Upper lobe of right lung (tissue), 1 donor: ENCODE results near the gene TRMU. TPM values are rescaled to one million over a fixed set of nuclear protein-coding genes. Genes with fewer than 3 reads are reported as not detected.

Experiments
- ATAC-seq: fragments of 200-7000 bp; cut with Tn5 transposase; one replicate; pipeline ENCODE4 v1.9.1; 2020; ENCODE audit warnings: mild to moderate bottlenecking, moderate library complexity
- DNase-seq: peaks from one replicate; pipeline ENCODE4 v3.0.0-alpha.2; 2020
- H3K27ac ChIP-seq: fragments of 200-600 bp; one replicate; pipeline ENCODE4 v1.8.0; 2022
- H3K27me3 ChIP-seq: fragments of 200-600 bp; one replicate; pipeline ENCODE4 v1.8.0; 2022; ENCODE audit warnings: mild to moderate bottlenecking
- H3K36me3 ChIP-seq: fragments of 200-600 bp; one replicate; pipeline ENCODE4 v1.8.0; 2022
- H3K4me1 ChIP-seq: fragments of 200-600 bp; one replicate; pipeline ENCODE4 v1.8.0; 2022
- H3K4me3 ChIP-seq: fragments of 200-600 bp; one replicate; pipeline ENCODE4 v1.8.0; 2022; ENCODE audit warnings: mild to moderate bottlenecking
- H3K9me3 ChIP-seq: fragments of 200-600 bp; one replicate; pipeline ENCODE4 v1.8.0; 2022
- CTCF ChIP-seq: fragments of 200-600 bp; IDR thresholded peaks from one replicate; pipeline ENCODE4 v1.8.0; 2022; ENCODE audit warnings: antibody characterized with exemption
- intact Hi-C: fragments of 100-400 bp; cut with DNase I; formaldehyde crosslinking; loops from one replicate; pipeline ENCODE4 v1.11.0; 2022
- total RNA-seq: library from RNA; stranded (reverse); fragmentation: NEBNext Ultra II Directional; extraction: Animal tissue kit (Norgen Biotek cat#: 25700); gene quantifications from one replicate; pipeline ENCODE4 v1.2.1, GENCODE V29; 2021
- donor health status: DM: no; HTN: yes; CAD: no; lungs with severe emphysema.

Gene TRMU
- total RNA-seq, 1 donor from 2014 or later, result 34.9 TPM

GRCh38 chr22:46366801-46367706 is 31.5 kb downstream of the TRMU start:
- intact Hi-C loops, result loop anchor here (5.0 kb wide), 1 partner anchor 175 kb away; no protein-coding TSS in a partner anchor
- no peak for DNase-seq
- Histone ChIP-seq H3K9me3 (no peaks in the 10 kb centered on the region), H3K36me3 (peaks cover 15% of the 10 kb centered on the region), H3K27ac (no peak overlapping the region), H3K4me1 (no peaks in the 10 kb centered on the region), H3K4me3 (no peak overlapping the region), H3K27me3 (no peaks in the 10 kb centered on the region)
- TF ChIP-seq CTCF, result no peak
- ATAC-seq, result no peak

GRCh38 chr22:46367707-46368191 is 32.2 kb downstream of the TRMU start:
- no peaks in the 10 kb centered on the region for H3K4me1 ChIP-seq
- no peak overlapping the region for H3K4me3 ChIP-seq
- no peaks in the 10 kb centered on the region for H3K27me3 ChIP-seq
- TF ChIP-seq CTCF, result peak; percentile 84
- intact Hi-C loops, result loop anchor here (5.0 kb wide), 1 partner anchor 175 kb away; no protein-coding TSS in a partner anchor
- peak; percentile 82 for ATAC-seq
- H3K9me3 ChIP-seq, result no peaks in the 10 kb centered on the region
- H3K36me3 ChIP-seq, result peaks cover 15% of the 10 kb centered on the region
- DNase-seq, result peak; percentile 89
- no peak overlapping the region for H3K27ac ChIP-seq

GRCh38 chr22:46368422-46368821 is 32.9 kb downstream of the TRMU start:
- no peaks in the 10 kb centered on the region for H3K27me3 ChIP-seq
- intact Hi-C loops, result loop anchor here (5.0 kb wide), 1 partner anchor 174 kb away; no protein-coding TSS in a partner anchor
- ATAC-seq (no peak), DNase-seq (no peak)
- H3K4me1 ChIP-seq, result no peaks in the 10 kb centered on the region
- no peak overlapping the region for H3K4me3 ChIP-seq
- peaks cover 15% of the 10 kb centered on the region for H3K36me3 ChIP-seq
- no peak for TF ChIP-seq CTCF
- H3K9me3 ChIP-seq, result no peaks in the 10 kb centered on the region
- no peak overlapping the region for H3K27ac ChIP-seq

GRCh38 chr22:46368871-46369715 is 33.6 kb downstream of the TRMU start:
- Histone ChIP-seq H3K36me3 (peaks cover 9% of the 10 kb centered on the region), H3K4me3 (no peak overlapping the region), H3K4me1 (peaks cover 4% of the 10 kb centered on the region), H3K27me3 (no peaks in the 10 kb centered on the region), H3K9me3 (no peaks in the 10 kb centered on the region), H3K27ac (no peak overlapping the region)
- TF ChIP-seq CTCF, result no peak
- intact Hi-C loops, result loop anchor here (5.0 kb wide), 1 partner anchor 173 kb away; no protein-coding TSS in a partner anchor
- DNase-seq (no peak), ATAC-seq (no peak)

GRCh38 chr22:46369716-46370583 is 34.4 kb downstream of the TRMU start:
- H3K36me3 ChIP-seq, result peaks cover under 1% of the 10 kb centered on the region
- intact Hi-C loops, result loop anchor here (5.0 kb wide), 1 partner anchor 172 kb away; no protein-coding TSS in a partner anchor
- no peaks in the 10 kb centered on the region for H3K27me3 ChIP-seq
- DNase-seq (no peak), ATAC-seq (no peak)
- H3K27ac ChIP-seq, result no peak overlapping the region
- no peak for TF ChIP-seq CTCF
- H3K4me3 ChIP-seq, result no peak overlapping the region
- peaks cover 8% of the 10 kb centered on the region for H3K4me1 ChIP-seq
- no peaks in the 10 kb centered on the region for H3K9me3 ChIP-seq
